K562 (cell line): ENCODE results near the gene GUCY1A2.

Experiments used
- BRF1 ChIP-seq: IDR thresholded peaks from 3 replicates; pipeline ENCODE4 v1.6.1; 2011; ENCODE audit warnings: borderline replicate concordance, mild to moderate bottlenecking; ENCODE audit not compliant: insufficient read length; ENCODE audit errors: extremely low read depth
- CC2D1A ChIP-seq: fragments of 450-650 bp; IDR thresholded peaks from 2 replicates; pipeline ENCODE4 v1.6.1; 2017; ENCODE audit warnings: mild to moderate bottlenecking
- CTCF ChIP-seq, 3 experiments: IDR thresholded peaks in 2 of 3; conservative IDR thresholded peaks in 1 of 3; 2 replicates each; pipeline ENCODE4 v1.5.1; 2011 to 2012; ENCODE audit warnings: low read length in 3 of 3, mild to moderate bottlenecking in 3 of 3, control low read depth in 2 of 3, improper control_type of control experiment in 1 of 3, inconsistent platforms in 1 of 3, low read depth in 1 of 3, mixed read lengths in 1 of 3, moderate library complexity in 1 of 3; ENCODE audit not compliant: insufficient read depth in 2 of 3
- EZH2 ChIP-seq: IDR thresholded peaks from 2 replicates; pipeline ENCODE4 v1.6.1; 2012; ENCODE audit warnings: low read depth, mild to moderate bottlenecking, inconsistent platforms, low read length, borderline replicate concordance
- IRF2 ChIP-seq: sonication (generic); formaldehyde crosslinking; IDR thresholded peaks from 2 replicates; pipeline ENCODE4 v1.8.1; 2022; ENCODE audit warnings: mild to moderate bottlenecking, missing genetic modification reagents
- KDM5B ChIP-seq: fragments of 200-600 bp; sonication (generic); IDR thresholded peaks from 2 replicates; pipeline ENCODE4 v1.6.1; 2012; ENCODE audit warnings: low read depth, mild to moderate bottlenecking, moderate library complexity, low read length, control low read depth, inconsistent platforms; ENCODE audit not compliant: insufficient replicate concordance
- NFE2L1 ChIP-seq: fragments of 450-650 bp; IDR thresholded peaks from 2 replicates; pipeline ENCODE4 v1.6.1; 2016; ENCODE audit warnings: missing genetic modification characterization, low read depth, mild to moderate bottlenecking, missing compliant biosample characterization, moderate library complexity, borderline replicate concordance
- POLR2A ChIP-seq: fragments of 450-650 bp; conservative IDR thresholded peaks from 2 replicates; pipeline ENCODE4 v1.6.1; 2016
- PRDM10 ChIP-seq: fragments of 450-650 bp; IDR thresholded peaks from 2 replicates; pipeline ENCODE4 v1.6.1; 2018; ENCODE audit not compliant: partially characterized antibody
- RNF219 ChIP-seq: fragments of 250-450 bp; sonication (Bioruptor Pico); IDR thresholded peaks from 2 replicates; pipeline ENCODE4 v1.5.0; 2022; ENCODE audit warnings: mild to moderate bottlenecking
- SMAD3 ChIP-seq: fragments of 450-650 bp; formaldehyde crosslinking; conservative IDR thresholded peaks from 2 replicates; pipeline ENCODE4 v1.4.0; 2020; ENCODE audit warnings: mild to moderate bottlenecking
- SP1 ChIP-seq: sonication (generic); formaldehyde crosslinking; IDR thresholded peaks from 2 replicates; pipeline ENCODE4 v1.8.1; 2022; ENCODE audit warnings: mild to moderate bottlenecking, missing genetic modification reagents
- ZNF589 ChIP-seq: fragments of 200-800 bp; sonication (Bioruptor generic); IDR thresholded peaks from 2 replicates; pipeline ENCODE4 v1.6.1; 2016; ENCODE audit warnings: low read depth, missing genetic modification characterization, missing compliant biosample characterization

- no peak for TF ChIP-seq KDM5B
- TF ChIP-seq ZNF589 (CRISPR knock-in tag) = no peak
- TF ChIP-seq CTCF (IDR thresholded peaks at IDR 0.05 in 2 of 3, conservative IDR thresholded peaks at IDR 0.05 in 1 of 3; ENCODE audit: insufficient read depth in 2 of 3, low read depth in 1 of 3, low read length in 3 of 3) = no peak
- no peak for TF ChIP-seq NFE2L1
- TF ChIP-seq IRF2 (CRISPR knock-in tag) = no peak
- TF ChIP-seq RNF219 (CRISPR knock-in tag) = no peak
- TF ChIP-seq BRF1 = no peak
- TF ChIP-seq CC2D1A = no peak
- no peak for TF ChIP-seq EZH2
- TF ChIP-seq SMAD3 (CRISPR knock-in tag) = no peak
- TF ChIP-seq PRDM10 = no peak
- no peak for TF ChIP-seq POLR2A
- no peak for TF ChIP-seq SP1 (CRISPR knock-in tag)
Observed at GRCh38 chr11:106996691-106997090, 21.6 kb downstream of the GUCY1A2 start.
